Measurements from ENCODE around the gene TRMT13.

Gene TRMT13, protein sequence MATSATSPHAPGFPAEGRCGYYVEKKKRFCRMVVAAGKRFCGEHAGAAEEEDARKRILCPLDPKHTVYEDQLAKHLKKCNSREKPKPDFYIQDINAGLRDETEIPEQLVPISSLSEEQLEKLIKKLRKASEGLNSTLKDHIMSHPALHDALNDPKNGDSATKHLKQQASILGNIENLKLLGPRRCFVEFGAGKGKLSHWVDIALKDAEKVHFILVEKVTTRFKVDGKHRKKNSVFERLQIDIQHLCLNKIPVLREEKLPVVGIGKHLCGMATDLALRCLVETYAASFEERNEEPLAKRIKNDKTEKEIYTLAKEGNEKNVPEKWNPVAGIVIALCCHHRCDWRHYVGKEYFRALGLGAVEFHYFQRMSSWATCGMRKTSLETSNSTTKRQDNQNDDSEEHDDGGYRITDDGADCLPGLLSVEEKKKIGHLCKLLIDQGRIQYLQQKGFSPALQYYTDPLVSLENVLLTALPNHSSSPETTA

DNA sequence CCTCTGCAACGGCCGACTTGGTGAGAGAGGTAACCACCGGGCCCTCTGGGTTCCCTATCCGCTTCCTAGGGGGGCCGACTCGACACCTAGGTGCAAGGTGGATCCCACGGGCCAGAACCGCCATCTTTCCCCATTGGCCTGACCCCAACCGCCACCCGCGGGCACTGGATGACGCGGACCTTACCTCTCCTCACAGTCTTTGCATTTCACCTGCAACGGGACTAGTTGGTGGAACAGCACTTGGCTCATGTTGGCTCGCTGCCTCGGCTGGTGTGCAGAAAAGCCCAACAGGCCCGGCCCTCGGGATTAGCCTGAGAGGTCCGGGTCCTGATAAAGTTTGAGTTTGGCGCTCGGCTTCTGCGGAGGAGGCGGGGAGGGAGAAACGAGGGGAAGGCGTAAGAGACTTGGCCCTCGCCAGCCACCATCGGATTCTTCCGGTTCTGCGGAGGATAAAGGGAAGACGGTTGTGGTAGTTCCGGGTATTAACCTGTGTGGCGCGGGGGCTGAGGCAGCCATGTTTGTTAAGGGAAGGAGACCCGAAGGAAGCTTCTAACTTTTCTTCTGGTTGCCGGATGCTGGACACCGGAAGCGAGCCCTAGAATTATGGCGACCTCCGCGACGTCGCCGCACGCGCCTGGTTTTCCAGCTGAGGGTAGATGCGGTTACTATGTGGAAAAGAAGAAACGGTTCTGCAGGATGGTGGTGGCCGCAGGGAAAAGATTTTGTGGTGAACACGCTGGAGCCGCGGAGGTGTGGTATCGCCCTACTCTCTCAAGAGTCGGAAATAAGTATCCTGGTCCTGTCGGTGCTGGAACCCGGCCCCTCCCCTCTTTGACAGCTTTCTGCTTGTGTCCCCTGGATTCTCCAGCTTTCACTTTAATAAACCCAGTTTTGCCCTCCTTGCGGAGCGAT is at the start of gene TRMT13, which contains the start of gene SASS6:
Gene TRMT13, plus strand, starts transcription at position 598 of the 912 bp plus-strand sequence. Its CDS starts 6 bp downstream, at position 604.
Gene SASS6, minus strand, starts transcription at position 365 of the 912 bp plus-strand sequence. Its CDS starts 116 bp downstream, at position 249.
- peak; percentile 76 to 91 (median 90) for DNase-seq (ENCODE audit: low read depth in 3 of 3)

DNA sequence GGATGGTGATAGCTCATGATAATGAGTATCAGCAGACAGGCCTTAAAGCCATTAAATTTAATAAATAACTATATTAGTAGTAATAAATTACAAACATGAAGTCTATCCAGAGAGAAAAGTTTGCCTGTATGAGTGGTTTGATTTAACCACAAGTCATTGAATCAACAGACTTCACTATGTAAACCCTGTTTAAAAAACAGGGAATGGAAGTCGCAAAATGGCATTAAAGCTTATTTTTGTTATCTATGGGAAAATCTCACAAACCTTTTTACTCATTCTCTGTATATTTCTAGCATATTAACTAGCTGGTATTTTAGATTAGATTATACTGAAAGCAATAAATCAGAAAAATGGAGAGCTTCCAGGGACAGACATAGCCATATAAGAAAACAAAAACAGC is 45.6 kb upstream of the TRMT13 start:
- DNase-seq (ENCODE audit: low read depth in 3 of 3), result no peak

DNA sequence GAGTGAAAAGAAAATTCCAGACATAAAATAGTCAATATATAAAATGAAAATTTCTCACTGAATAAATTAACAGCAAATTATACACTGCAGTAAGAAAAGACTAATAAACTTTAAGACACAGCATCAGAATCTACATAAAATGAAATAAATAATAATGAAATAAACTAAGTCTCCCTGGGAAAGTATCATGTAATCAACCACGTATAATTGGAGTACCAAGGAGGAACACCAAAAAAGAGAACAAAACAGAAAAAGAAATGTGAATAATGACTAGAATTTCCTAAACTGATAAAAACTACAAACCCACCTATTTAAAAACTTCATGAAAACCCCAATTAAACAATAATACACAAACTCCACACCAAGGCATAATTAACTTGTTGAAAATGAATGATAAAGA is 43.9 kb upstream of the TRMT13 start:
- no peak for DNase-seq (ENCODE audit: low read depth in 3 of 3)

DNA sequence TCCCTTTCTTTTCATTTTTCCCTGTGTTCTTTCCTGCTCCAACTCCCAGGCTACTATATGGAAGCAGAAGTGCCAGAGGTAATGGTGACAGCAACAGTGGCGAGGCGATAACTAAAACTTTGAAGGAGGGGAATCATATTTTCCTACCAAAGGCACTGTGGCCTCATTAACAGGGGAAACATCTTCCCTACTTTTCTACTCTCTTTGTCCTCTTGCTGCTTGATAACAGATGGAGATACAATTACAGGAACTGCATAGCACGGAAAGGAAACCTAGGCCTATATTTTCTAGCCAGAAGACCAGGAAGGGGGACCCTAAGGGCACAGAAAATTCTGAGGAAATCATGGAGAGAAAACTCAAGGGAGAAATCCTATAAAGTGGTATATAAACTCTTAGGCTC is 42.5 kb upstream of the TRMT13 start:
- DNase-seq (ENCODE audit: low read depth in 3 of 3), result no peak

DNA sequence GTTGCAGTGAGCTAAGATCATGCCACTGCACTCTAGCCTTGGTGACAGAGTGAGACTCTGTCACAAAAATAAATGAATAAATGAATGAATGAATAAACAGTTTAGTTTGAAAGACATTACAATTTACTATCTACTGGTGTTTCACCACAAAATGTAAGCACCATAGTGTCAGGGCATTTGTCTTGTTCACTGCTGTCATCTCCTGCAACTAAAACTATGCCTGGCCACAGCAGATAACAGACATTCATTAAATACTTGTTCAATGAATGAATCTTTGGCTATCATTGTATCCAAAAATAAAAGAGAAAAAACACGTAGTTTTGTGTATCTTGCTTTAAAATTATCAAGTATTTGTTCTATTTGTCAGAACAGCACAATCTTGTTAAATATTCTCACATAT is 32.8 kb upstream of the TRMT13 start:
- no peak for DNase-seq (ENCODE audit: low read depth in 3 of 3)

DNA sequence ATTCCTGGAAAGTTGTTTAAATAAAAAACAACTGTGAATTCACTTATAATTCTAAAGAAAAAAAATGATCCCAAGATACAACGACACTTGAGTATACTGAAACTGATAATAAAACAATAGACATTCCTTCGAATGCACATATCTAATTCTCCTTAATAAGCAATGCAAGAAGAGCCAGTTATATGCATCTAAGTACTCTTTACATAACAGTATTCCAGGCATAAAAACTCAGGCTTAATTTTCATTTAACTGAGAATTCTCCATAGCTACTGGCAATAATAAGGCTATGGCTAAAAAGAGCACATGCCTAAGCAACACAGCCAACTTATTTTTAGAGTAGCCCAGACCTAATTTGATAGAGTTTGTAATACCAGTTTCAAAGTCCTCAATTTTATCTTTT is 31.4 kb upstream of the TRMT13 start:
- DNase-seq (ENCODE audit: low read depth in 3 of 3), result no peak

DNA sequence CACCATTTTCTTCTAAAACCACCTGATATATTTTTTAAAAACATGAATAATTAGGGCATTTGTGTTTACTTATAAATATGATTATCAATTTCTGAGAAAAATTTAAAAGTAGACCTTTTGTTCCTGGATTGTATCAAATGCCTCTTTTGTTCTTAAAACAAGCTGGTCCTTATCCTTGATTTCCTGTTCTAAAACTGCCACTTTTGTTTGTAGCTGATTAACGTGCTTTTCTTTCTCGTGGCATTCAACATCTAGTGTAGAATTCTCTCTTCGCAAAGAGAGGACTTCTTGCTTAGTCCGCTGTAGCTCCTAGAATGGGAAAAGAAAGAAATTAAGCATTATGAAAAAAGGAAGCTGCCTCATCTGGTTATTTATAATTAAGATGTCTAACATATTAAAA is 25.3 kb upstream of the TRMT13 start:
- no peak for DNase-seq (ENCODE audit: low read depth in 3 of 3)

DNA sequence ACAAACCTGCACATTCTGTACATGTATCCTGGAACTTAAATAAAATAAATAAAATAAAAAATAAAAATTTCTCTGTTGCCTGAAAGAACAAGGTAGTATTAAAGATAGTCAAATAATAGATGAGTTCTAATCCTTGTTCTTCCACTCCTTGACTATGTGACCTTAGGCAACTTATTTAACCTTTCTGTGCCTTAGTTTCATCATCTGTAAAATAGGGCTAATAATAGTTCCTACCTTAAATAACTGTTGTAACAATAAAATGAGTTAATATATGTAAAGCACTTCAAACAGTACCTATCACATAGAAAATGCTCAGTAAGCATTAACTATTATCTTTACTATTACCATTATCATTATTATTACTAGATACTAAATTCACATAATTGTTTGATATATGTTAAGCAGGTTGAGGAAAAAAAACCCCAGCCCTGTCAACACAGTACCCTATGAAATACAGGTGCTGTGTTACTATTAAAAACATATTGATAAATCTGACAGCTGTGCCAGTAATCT is 23.4 kb upstream of the TRMT13 start:
- no peak for DNase-seq (ENCODE audit: low read depth in 3 of 3)

DNA sequence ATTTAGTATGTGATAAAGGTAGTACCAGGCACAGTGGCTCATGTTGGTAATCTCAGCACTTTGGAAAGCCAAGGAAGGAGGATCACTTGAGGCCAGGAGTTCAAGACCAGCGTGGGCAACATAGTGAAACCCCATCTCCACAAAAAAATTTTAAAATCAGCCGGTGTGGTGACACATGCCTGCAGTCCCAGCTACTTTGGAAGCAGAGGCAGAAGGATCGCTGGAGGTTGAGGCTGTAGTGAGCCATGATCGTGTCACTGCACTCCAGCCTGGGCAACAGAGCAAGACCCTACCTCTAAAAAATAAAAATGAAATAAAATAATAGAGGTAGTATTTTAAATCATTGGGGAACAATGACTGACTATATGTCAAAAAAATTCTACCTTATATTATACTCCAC is 17.4 kb upstream of the TRMT13 start:
- DNase-seq (ENCODE audit: low read depth in 3 of 3), result no peak

DNA sequence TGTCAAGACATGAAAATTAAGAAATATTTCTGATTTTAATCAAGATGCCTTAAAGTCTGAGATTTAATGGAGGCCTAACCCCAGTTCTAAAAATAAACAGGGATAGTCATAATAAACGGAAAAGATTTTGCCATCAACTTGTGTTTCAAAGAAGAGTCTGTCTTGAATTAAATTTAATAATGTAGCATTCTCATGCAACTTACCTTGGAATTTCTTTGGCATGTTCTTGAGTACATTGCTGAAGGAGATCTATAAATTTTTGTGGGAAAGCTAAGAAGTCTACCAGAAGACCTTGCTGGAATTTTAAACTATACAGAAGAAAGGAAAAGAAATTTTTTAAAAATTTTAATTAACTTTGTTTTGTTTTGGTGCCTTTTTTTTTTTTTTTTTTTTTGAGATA is 10.8 kb upstream of the TRMT13 start:
- no peak for DNase-seq (ENCODE audit: low read depth in 3 of 3)

DNA sequence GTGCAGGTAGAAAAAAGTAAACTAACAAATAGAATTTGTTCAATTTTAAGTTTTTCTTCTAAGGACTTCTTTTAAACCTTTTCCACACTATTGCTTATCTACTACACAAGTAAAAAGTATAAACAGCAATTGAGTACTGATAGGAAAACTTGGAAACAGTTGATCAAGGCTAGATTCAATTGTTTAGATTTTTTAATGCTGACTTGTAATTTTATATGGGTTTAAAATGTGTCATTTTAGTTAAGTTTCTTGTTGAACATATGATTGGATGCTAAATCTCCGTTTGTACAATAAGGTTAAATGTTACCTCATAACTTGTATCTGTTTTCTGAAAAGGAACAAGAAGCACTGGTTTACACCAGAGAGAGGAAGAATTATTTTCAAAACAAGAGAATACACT is 5.7 kb upstream of the TRMT13 start:
- DNase-seq (ENCODE audit: low read depth in 3 of 3), result no peak

DNA sequence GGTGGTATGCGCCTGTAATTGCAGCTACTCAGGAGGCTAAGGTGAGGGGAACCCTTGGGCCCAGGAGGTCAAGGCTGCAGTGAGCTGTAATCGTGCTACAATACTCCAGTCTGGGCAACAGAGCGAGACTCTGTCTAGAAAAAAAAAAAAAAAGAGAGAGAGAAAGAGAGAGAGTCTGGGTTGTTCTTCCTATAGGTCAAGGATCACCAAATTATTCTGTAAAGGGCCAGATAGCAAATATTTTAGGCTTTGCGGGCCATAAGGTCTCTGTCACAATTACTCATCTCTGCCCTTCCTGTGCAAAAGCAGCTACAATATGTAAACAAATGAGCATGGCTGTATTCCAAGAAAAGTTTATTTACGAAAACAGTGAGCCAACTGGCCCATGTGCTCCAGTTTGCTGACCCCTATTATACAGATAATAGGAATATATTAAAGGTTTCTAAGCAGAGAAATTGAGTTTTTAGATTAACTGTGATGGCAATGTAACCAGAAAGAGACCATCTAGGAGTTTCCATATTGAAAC is 2.3 kb upstream of the TRMT13 start:
- DNase-seq (ENCODE audit: low read depth in 3 of 3), result no peak

DNA sequence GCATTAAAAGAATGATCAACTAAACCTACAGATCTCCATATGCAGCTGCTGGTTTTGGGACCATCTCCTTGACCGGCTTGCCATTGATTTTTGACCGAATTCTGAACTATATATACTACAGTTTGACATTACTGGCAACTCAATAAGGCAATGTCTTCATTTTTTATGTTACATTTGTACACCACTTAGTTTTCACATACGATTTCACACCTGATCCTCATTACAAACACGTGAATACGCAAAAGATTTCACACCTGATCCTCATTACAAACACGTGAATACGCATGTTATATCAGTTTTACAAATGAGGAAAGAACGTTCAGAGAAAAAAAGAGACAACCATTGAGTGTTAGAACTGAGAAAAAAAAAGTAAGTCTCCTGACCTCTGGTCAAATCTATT is 1.3 kb upstream of the TRMT13 start:
- no peak for DNase-seq (ENCODE audit: low read depth in 3 of 3)

DNA sequence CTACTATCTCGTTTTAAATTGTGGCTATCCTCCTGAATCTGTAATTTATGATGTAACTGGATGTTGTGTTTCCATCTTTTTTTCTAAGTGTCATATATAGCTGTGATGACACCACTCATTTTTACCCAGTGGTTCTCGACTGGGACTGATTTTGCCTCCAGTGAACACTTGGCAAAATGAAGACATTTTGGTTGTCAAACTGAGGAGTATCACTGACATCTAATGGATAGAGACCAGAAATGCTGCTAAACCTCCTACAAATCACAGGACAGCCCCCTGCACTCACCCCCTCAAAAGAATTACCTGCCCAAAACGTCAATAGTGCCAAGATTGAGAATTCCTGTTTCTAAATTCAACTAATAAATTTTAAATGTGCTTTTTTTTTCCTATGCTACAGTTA is 1.9 kb downstream of the TRMT13 start:
- no peak for DNase-seq (ENCODE audit: low read depth in 3 of 3)

DNA sequence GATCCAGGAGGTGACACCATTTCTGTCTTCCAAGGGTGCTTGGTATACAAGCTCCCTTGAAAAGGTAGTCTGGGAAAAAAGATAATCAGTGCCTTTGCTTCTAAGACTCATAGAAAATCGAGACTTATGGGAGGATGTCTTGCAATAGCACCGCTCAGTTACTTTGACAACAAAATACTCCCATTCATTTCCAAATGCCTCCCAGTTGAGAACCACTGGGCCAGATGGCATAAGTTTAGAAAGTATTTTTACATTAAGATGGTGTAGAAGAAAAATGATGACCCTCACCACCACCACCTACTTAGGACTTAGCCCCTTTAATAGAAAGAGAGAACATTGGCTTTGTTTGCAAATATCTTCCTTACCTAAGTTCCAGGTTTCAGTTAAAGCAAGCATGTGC is 4.6 kb downstream of the TRMT13 start:
- no peak for DNase-seq (ENCODE audit: low read depth in 3 of 3)

DNA sequence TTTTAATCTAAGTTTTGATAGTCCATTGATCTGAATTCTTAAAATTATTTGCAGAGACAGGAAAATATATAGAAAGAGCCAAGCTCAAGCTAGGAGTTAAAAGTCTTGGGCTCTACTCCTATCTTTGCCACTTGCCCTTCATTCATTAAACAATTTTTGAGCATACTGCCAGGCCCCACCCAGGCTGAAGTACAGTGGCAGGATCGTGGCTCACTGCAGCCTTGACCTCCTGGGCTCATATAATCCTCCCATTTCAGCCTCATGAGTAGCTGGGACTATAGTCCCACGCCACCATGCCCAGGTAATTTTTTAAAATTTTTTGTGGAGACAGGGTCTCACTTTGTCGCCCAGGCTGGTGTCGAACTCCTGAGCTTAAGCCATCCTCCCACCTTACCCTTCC is 8.2 kb downstream of the TRMT13 start:
- no peak for DNase-seq (ENCODE audit: low read depth in 3 of 3)

DNA sequence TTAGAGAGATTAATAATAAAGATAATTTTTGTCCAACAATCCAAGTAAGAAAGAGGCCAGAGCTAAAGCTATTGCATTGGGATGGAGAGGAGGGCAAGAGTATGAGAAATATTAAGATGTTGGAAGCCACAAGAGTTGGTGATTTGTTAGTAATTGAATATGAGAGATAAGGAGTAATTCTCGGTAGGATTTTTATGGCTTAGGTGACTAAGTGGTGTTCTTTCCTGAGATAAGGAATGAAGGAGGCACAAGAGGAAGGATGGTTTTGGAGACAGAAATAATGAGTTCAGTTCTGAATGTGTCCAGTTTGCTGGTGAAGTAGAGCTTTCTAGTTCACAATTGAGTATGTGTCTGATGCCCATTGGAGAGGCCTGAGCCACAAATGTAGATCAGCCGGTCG is 9.4 kb downstream of the TRMT13 start:
- no peak for DNase-seq (ENCODE audit: low read depth in 3 of 3)

DNA sequence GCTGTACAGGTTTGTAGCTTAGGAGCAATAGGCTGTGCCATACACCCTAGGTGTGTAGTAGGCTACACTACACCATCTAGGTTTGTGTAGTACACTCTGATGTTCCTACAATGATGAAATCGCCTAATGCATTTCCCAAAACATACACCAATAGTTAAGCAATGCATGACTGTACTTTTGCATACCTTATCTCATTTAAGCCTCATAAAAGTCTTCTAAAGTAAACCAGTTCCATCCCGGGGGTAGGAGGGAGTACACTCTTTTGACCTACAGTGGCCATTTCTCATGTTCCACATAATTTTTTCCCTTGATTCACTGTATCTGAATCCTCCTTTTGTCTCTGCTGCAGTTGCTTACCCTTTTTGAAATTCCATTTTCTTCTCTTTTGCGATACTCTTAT is 12.2 kb downstream of the TRMT13 start:
- no peak for DNase-seq (ENCODE audit: low read depth in 3 of 3)

DNA sequence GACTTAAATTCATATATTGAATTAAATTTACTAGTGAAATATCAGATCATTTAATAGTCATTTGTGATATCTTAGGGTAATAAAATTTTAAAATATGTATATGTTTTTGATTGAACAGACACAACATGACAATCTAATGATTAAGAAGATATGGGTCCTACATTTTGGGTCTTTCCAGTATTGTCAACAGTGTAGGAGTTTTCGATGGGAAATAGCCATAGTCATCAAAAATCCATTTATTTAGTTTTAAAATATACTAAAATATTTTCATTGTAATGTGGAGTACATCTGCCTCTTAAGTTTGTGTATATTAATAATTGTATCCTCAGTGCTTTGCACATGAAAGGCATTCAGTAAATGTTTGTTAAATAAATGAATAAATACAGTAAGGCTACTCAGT is 14.0 kb downstream of the TRMT13 start:
- no peak for DNase-seq (ENCODE audit: low read depth in 3 of 3)

DNA sequence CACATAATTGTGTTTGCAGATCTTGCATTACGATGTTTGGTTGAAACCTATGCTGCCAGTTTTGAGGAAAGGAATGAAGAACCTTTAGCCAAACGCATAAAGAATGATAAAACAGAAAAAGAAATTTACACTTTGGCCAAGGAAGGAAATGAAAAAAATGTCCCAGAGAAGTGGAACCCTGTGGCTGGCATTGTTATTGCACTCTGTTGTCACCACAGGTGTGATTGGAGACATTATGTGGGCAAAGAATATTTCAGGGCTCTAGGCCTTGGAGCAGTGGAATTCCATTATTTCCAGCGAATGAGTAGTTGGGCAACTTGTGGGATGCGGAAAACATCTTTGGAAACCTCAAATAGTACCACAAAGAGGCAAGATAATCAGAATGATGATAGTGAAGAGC is 14.9 kb downstream of the TRMT13 start:
- no peak for DNase-seq (ENCODE audit: low read depth in 3 of 3)

DNA sequence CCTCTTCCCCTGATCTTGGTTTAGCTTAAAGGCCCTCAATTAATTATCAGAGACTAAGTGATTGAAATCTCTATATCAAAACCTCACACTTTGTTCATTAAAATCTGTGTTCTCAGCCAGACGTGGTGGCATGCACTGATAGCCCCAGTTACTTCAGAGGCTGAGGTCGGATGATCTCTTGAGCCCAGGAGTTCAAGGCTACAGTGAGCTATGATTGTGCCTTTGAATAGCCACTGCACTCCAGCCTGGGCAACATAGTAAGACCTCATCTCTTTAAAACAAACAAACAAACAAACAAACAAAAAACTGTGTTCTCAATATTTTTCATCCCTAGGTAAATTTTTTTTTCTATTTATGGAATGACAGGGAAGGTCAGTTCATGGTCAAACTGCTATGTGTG is 18.7 kb downstream of the TRMT13 start:
- no peak for DNase-seq (ENCODE audit: low read depth in 3 of 3)

DNA sequence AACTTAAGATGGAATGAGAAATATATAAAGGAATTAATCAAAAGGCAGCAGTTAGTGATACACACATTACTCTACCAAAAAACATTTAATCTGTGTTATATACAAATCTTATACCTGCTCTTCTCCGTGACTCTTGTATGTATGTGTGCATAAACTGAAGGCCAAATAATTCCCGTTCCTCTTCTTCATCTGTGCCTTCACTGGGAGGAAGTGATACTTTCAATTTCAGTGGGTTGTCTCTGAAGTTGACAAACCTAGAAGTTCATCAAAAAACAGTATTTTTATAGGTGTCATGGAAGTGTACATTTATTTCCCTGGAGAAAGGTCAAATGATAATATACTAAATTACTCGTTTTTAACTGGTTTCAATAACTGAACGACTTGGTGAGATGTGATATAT is 19.3 kb downstream of the TRMT13 start:
- DNase-seq (ENCODE audit: low read depth in 3 of 3), result no peak
